CD14-positive monocyte (primary cell): Measurements from ENCODE around the gene SENP2. TPM values are rescaled to one million over a fixed set of nuclear protein-coding genes. Genes with fewer than 3 reads are reported as not detected.

ENCODE experiments used
- DNase-seq, 3 donors: peaks; one replicate each; pipeline ENCODE4 v3.0.0-alpha.2; 2011 to 2022
- H2AFZ ChIP-seq: 2 replicates; pipeline ENCODE4 v1.6.0; 2012; ENCODE audit warnings: mild to moderate bottlenecking, low read depth, low read length, inconsistent platforms; ENCODE audit not compliant: insufficient read depth, poor library complexity, severe bottlenecking
- H3K27ac ChIP-seq, 2 donors: 1 replicate in 1 of 2; 2 replicates in 1 of 2; pipeline ENCODE4 v1.5.1; 2012 to 2013; ENCODE audit warnings: low read length in 2 of 2, control low read depth in 1 of 2, inconsistent platforms in 1 of 2, low read depth in 1 of 2, mild to moderate bottlenecking in 1 of 2
- H3K27me3 ChIP-seq, 2 donors: one replicate each; pipeline versions ENCODE4 v1.6.0 to v1.6.1; 2011 to 2013; ENCODE audit warnings: low read length in 2 of 2; ENCODE audit not compliant: control insufficient read depth in 2 of 2, insufficient read depth in 2 of 2
- H3K36me3 ChIP-seq, 2 donors: replicated peaks in 1 of 2; 1 replicate in 1 of 2; 2 replicates in 1 of 2; pipeline versions ENCODE4 v1.5.1 to v1.6.1; 2012 to 2013; ENCODE audit warnings: low read length in 2 of 2, control low read depth in 1 of 2, inconsistent platforms in 1 of 2, mild to moderate bottlenecking in 1 of 2; ENCODE audit not compliant: insufficient read depth in 2 of 2, control insufficient read depth in 1 of 2
- H3K4me1 ChIP-seq, 2 donors: 1 replicate in 1 of 2; 2 replicates in 1 of 2; pipeline versions ENCODE4 v1.5.1 to v1.6.1; 2012 to 2013; ENCODE audit warnings: low read length in 2 of 2, control low read depth in 1 of 2, inconsistent platforms in 1 of 2, mild to moderate bottlenecking in 1 of 2, moderate library complexity in 1 of 2; ENCODE audit not compliant: insufficient read depth in 2 of 2, control insufficient read depth in 1 of 2
- H3K4me2 ChIP-seq: replicated peaks from 2 replicates; pipeline ENCODE3; 2012; ENCODE audit warnings: low read length, moderate library complexity, mild to moderate bottlenecking; ENCODE audit not compliant: poor library complexity, severe bottlenecking; ENCODE audit errors: extremely low read depth
- H3K4me3 ChIP-seq, 3 experiments: fragments of 200-600 bp in 1 of 3; sonication (generic) in 1 of 3; replicated peaks in 1 of 3; 1 replicate in 2 of 3; 2 replicates in 1 of 3; pipeline ENCODE4 v1.5.1; 2011 to 2013; ENCODE audit warnings: low read length in 3 of 3, mild to moderate bottlenecking in 3 of 3, control low read depth in 2 of 3, low read depth in 2 of 3, inconsistent platforms in 1 of 3, moderate library complexity in 1 of 3
- H3K79me2 ChIP-seq: 2 replicates; pipeline ENCODE4 v1.6.0; 2012; ENCODE audit warnings: mild to moderate bottlenecking, control low read depth, inconsistent platforms, low read length, moderate library complexity; ENCODE audit not compliant: insufficient read depth
- H3K9ac ChIP-seq: 2 replicates; pipeline ENCODE4 v1.6.0; 2017; ENCODE audit warnings: low read length, mild to moderate bottlenecking; ENCODE audit not compliant: insufficient read depth, poor library complexity, severe bottlenecking
- H3K9me3 ChIP-seq, 2 donors: replicated peaks in 1 of 2; 1 replicate in 1 of 2; 2 replicates in 1 of 2; pipeline versions ENCODE4 v1.5.1 to v1.6.1; 2012 to 2013; ENCODE audit warnings: low read length in 2 of 2, control low read depth in 1 of 2; ENCODE audit not compliant: control insufficient read depth in 1 of 2, insufficient read depth in 1 of 2
- H4K20me1 ChIP-seq: 2 replicates; pipeline ENCODE4 v1.6.0; 2012; ENCODE audit warnings: mild to moderate bottlenecking, low read length, control low read depth, moderate library complexity; ENCODE audit not compliant: insufficient read depth
- H3K27ac Mint-ChIP-seq, 7 donors: one replicate each; pipeline ENCODE4 v1.8.0; 2020; ENCODE audit warnings: mild to moderate bottlenecking in 7 of 7, mixed read lengths in 7 of 7, moderate library complexity in 6 of 7, inconsistent platforms in 2 of 7
- H3K27me3 Mint-ChIP-seq, 3 donors: one replicate each; pipeline ENCODE4 v1.8.0; 2021 to 2022; ENCODE audit warnings: low read depth in 3 of 3, mild to moderate bottlenecking in 3 of 3, mixed read lengths in 3 of 3, moderate library complexity in 3 of 3, inconsistent platforms in 1 of 3
- H3K36me3 Mint-ChIP-seq, 2 donors: one replicate each; pipeline ENCODE4 v1.8.0; 2020; ENCODE audit warnings: mixed read lengths in 2 of 2, inconsistent platforms in 1 of 2, mild to moderate bottlenecking in 1 of 2
- H3K4me1 Mint-ChIP-seq: one replicate; pipeline ENCODE4 v1.8.0; 2020; ENCODE audit warnings: mild to moderate bottlenecking, mixed read lengths
- H3K4me3 Mint-ChIP-seq, 2 donors: one replicate each; pipeline ENCODE4 v1.8.0; 2020; ENCODE audit warnings: mild to moderate bottlenecking in 2 of 2, mixed read lengths in 2 of 2, moderate library complexity in 1 of 2
- H3K9me3 Mint-ChIP-seq, 7 donors: one replicate each; pipeline ENCODE4 v1.8.0; 2020 to 2022; ENCODE audit warnings: mixed read lengths in 7 of 7, mild to moderate bottlenecking in 6 of 7, moderate library complexity in 6 of 7, inconsistent platforms in 2 of 7
- CTCF ChIP-seq: fragments of 200-600 bp; IDR thresholded peaks from one replicate; pipeline ENCODE4 v1.8.0; 2022; ENCODE audit warnings: antibody characterized with exemption, mild to moderate bottlenecking
- WGBS: methylation state at CpG from one replicate; pipeline ENCODE4 v1.1.5; 2013; ENCODE audit warnings: missing lambda C conversion rate; ENCODE audit not compliant: insufficient coverage; 5-methylcytosine and 5-hydroxymethylcytosine counted together
- intact Hi-C, 2 donors: fragments of 100-400 bp; cut with micrococcal nuclease; formaldehyde crosslinking; loops; one replicate each; pipeline versions ENCODE4 v1.15.0 to v1.15.1; 2023
- polyA plus RNA-seq, 3 donors: library from polyadenylated mRNA; depleted of rRNA in 1 of 3; unstranded in 2 of 3; stranded (reverse) in 1 of 3; fragments of 300-500 nt in 2 of 3; fragments of >200 nt in 1 of 3; fragmentation: Illumina TruSeq in 2 of 3; gene quantifications; 1 replicate in 2 of 3; 2 replicates in 1 of 3; pipeline ENCODE4 v1.2.3, GENCODE V29; 2012 to 2021
- small RNA-seq: library from RNA; depleted of rRNA; stranded (forward); fragments of <200 nt; gene quantifications from one replicate; pipeline ENCODE3, GENCODE V24; 2012; ENCODE audit warnings: low read depth; ENCODE audit not compliant: insufficient read length

Gene SENP2
- polyA plus RNA-seq, 3 donors, result 7.1 to 21.0 (median 13.4) TPM

- no peaks in the 10 kb centered on the region for H3K4me1 ChIP-seq
- no peaks in the 10 kb centered on the region for H3K9me3 ChIP-seq
- Mint-ChIP-seq H3K27ac (peak overlapping the region in 1 of 7 donors; percentile 31), H3K4me1 (no peaks in the 10 kb centered on the region), H3K27me3 (peaks cover 0 to 2% (median 0%) of the 10 kb centered on the region in 3 donors), H3K9me3 (peaks cover 4 to 19% (median 11%) of the 10 kb centered on the region in 7 donors), H3K4me3 (no peak overlapping the region), H3K36me3 (peaks cover 39 to 42% of the 10 kb centered on the region in 2 donors)
- peaks cover 3% of the 10 kb centered on the region for H3K79me2 ChIP-seq
- peaks cover 11 to 55% of the 10 kb centered on the region in 2 donors for H3K36me3 ChIP-seq
- intact Hi-C loops, result loop anchor here (5.0 kb wide), 1 partner anchor 89 kb away; no protein-coding TSS in a partner anchor
- no peak overlapping the region for H3K4me3 ChIP-seq
- DNase-seq, result no peak
- H2AFZ ChIP-seq, result no peak overlapping the region
- H4K20me1 ChIP-seq, result no peaks in the 10 kb centered on the region
- H3K9ac ChIP-seq, result no peak overlapping the region
- no peaks in the 10 kb centered on the region for H3K27me3 ChIP-seq
- no CpG with 5 or more reads among the region's 1 CpG for WGBS
- H3K4me2 ChIP-seq, result no peak overlapping the region
- no peak overlapping the region for H3K27ac ChIP-seq
- TF ChIP-seq CTCF, result no peak
Observed at GRCh38 chr3:185678027-185678426, 91.9 kb downstream of the SENP2 start.

GRCh38 chr3:185680231-185680630 lies 94.1 kb downstream of the SENP2 start:
- TF ChIP-seq CTCF, result no peak
- no peak overlapping the region for H3K9ac ChIP-seq
- H4K20me1 ChIP-seq, result no peaks in the 10 kb centered on the region
- Mint-ChIP-seq H3K4me1 (peaks cover 7% of the 10 kb centered on the region), H3K36me3 (peaks cover 24 to 28% of the 10 kb centered on the region in 2 donors), H3K9me3 (peaks cover 4 to 19% (median 11%) of the 10 kb centered on the region in 7 donors), H3K27me3 (peaks cover 0 to 2% (median 0%) of the 10 kb centered on the region in 3 donors), H3K4me3 (no peak overlapping the region), H3K27ac (peak overlapping the region in 1 of 7 donors; percentile 46)
- no peak overlapping the region for H3K4me2 ChIP-seq
- peaks cover 0 to 41% of the 10 kb centered on the region in 2 donors for H3K36me3 ChIP-seq
- DNase-seq, result no peak
- H3K4me3 ChIP-seq, result no peak overlapping the region
- no peaks in the 10 kb centered on the region for H3K27me3 ChIP-seq
- no peaks in the 10 kb centered on the region for H3K9me3 ChIP-seq
- 100% methylated on average over 1 of the region's 4 CpGs for WGBS
- H3K79me2 ChIP-seq, result peaks cover 3% of the 10 kb centered on the region
- intact Hi-C loops, result no loop called here
- H2AFZ ChIP-seq, result no peak overlapping the region
- H3K27ac ChIP-seq, result no peak overlapping the region
- H3K4me1 ChIP-seq, result peaks cover 5% of the 10 kb centered on the region in 2 donors

Small RNA genes lying within 50 kb of the gene (small RNA-seq; reads per million reads assigned to genes)
- not detected for gene AC133473.1

Other genes with a start within 250 kb of the SENP2 start
- 10 to 100 TPM in 2 of 3 donors, 1 to 10 TPM in 1; 5.0 to 34.2 (median 30.9) TPM for gene MAP3K13, start 223.2 kb upstream of the SENP2 start, polyA plus RNA-seq
- 1 to 10 TPM; 3.9 to 7.2 (median 5.4) TPM for gene TMEM41A, start 87.3 kb upstream of the SENP2 start, polyA plus RNA-seq
- not detected for gene LIPH, start 33.7 kb upstream of the SENP2 start, polyA plus RNA-seq
- 1 to 10 TPM in 1 of 3 donors, under 1 TPM in 2; 0.78 to 2.8 (median 1.00) TPM for gene IGF2BP2, start 238.7 kb downstream of the SENP2 start, polyA plus RNA-seq